Umbilical cord (tissue), 2 donors: ENCODE results near the gene MID1IP1. TPM values are rescaled to one million over a fixed set of nuclear protein-coding genes. Genes with fewer than 3 reads are reported as not detected.
A peak's percentile ranks its signal among the peaks of the same experiment; 100 is the strongest.

ENCODE experiments used
- DNase-seq: peaks from one replicate; pipeline ENCODE4 v3.0.0-alpha.2; 2015; ENCODE audit warnings: low spot score
- total RNA-seq: library from RNA; depleted of rRNA; stranded (reverse); fragments of >200 nt; gene quantifications from one replicate; pipeline ENCODE4 v1.2.3, GENCODE V29; 2014; ENCODE audit warnings: low replicate concordance; ENCODE audit not compliant: insufficient read depth

MID1IP1 gene
- total RNA-seq, 1 donor from 2014 or later: 76.6 TPM

GRCh38 chrX:38811515-38812243, 10.4 kb downstream of the MID1IP1 start:
- no peak for DNase-seq

DNA sequence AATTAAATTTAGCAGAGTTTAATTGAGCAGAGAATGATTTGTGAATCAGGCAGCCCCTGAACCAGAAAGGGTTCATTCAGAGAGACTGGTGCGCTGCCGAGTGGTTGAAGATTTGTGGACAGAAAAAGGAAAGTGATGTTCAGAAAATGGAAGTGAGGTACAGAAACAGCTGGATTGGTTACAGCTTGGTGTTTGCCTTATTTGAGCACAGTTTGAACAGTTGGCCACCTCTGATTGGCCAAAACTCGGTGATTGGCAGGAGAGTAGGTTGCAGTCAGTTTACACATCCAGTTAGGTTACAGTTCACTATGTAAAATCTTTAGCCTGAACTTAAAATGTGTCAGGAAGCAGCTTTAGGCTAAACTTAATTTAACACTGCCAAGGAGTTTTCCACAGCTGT, 14.9 kb downstream of the MID1IP1 start:
- peak; percentile 3 for DNase-seq

- peak; percentile 49 for DNase-seq
Measured at GRCh38 chrX:38817004-38817703, 15.9 kb downstream of the MID1IP1 start.

DNA sequence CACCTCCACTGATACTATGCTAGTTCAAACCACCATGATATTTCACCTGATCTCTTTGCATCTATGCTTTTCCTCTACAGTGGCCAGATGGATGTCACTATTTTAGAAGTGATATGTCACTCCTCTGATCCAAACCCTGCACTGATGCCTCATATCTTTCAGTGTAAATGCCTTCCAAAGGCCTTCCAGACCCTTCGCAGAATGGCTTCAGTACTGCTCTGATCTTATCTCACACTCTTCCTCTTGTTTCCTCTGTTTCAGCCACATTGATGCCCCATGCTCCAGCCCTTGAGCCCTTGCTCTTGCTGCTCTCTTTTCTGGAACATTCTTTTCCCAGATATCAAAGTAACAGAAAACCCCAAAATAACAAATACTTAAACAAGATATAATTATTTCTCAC, 17.9 kb downstream of the MID1IP1 start:
- no peak for DNase-seq

GRCh38 chrX:38819709-38820108, 18.4 kb downstream of the MID1IP1 start:
- no peak for DNase-seq

DNA sequence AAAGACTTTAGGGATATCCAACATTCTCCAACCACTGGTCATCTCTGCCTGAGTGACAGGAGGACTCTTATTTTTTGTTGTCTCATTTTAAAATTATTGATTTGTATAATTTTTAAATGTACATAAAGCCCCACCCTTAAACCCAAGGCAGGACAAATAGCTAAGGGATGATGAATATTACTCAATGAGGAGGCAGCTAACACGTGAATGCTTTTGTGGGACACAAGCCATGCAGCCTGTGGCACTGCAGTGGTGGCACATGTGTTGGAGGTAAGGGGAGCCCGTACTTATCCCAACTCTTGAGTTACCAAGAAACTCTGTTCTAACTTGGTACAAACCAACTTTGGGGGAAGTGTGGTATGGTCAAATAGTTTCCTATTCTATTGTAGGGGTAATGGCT, 19.5 kb downstream of the MID1IP1 start:
- DNase-seq: no peak

DNA sequence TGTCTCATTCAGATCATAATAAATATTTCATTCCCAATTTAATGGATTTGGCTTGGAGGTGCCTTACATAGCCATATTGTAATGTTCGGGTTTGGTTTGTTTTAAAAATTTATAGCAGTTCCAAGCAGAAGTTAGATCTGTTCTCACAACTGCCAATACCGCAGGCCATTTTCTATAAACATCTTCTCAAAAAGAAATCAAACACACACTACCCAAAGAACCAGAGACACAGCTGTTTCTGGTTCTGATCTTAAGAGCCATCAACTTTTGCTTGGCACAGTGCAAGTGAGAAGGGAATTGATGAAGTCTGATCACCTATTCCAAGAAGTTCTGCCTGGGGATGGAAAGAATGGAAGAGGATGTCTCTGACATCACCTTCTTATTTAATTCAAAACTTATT, 22.9 kb downstream of the MID1IP1 start:
- DNase-seq: no peak

GRCh38 chrX:38831949-38832348, 30.7 kb downstream of the MID1IP1 start:
- DNase-seq: no peak

DNA sequence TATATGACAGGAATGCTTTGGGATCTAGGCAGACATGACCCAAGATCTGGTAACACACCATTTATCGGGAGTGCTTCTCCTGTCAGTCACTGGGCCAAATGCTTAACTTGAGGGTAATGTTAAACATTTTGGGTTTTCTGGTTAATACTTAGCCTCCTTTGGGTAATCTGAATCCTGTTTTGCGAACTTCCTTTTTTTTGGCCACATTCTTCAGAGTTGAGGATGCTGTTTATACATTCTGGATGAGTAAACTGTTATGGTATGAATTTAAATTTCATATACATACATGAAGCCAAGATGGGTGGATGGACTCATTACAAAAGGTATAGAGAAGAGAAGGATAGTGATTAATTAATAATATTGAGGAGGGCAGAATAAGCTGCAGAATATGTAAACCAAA, 36.1 kb downstream of the MID1IP1 start:
- no peak for DNase-seq

GRCh38 chrX:38839277-38839676, 38.0 kb downstream of the MID1IP1 start:
- no peak for DNase-seq

DNA sequence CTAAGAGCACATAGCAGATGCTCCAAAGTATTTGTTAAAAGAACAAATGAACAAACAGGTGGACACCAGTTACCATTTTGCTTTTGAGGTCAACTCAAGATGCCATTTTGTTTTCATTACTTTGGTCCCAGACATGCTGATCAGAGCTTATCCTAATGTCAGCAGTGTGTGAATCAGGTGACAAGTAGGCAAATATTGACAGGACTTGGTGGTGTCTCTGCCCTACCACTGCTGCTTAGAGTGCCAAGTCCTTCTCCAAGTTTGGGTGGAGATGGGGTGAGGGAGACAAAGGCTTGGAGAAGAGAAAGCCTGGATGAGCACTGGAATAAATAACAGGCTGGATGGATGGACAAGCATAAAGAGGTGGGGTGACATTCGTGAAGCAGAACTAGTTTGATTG, 38.7 kb downstream of the MID1IP1 start:
- no peak for DNase-seq

DNA sequence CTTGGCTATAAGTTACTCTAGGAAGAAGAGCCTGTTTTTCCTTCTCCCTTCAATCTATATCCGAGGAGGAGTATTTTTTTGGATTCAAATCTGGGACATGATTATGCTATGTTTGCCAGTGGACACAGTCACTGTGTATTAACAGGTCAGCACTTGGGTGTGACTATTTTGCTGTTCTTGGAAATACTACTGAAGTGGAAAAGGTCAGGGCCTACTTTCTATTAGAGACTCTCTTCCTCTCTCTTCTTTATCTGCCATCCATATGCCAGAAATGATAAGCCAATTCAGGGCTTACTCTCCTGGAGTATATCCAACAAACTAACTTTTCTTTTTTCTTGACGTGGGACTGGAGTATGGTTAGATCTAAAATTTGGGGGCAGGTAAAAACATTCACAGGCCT, 40.5 kb downstream of the MID1IP1 start:
- DNase-seq: peak; percentile 15

DNA sequence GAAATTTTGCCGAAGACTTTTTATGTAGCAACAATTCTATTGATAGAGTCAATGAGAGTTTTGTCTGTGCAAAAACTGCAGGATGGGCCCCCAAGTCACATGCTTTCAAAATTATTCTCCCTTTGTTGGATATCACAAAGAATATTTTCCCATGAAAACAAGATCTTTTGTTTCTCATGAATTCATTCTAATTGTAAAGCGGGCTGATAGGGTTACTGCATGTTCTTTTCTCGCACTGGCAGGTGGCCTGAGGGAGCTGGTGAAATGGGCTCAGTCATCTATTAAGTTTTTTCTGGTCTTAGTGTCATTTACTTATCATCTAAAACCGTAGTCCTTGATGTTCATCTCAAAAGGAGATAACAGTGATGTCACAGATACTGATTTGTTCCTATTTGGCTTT, 44.2 kb downstream of the MID1IP1 start:
- DNase-seq: no peak

- DNase-seq: peak; percentile 62
Measured at GRCh38 chrX:38847206-38847902, 46.1 kb downstream of the MID1IP1 start.

GRCh38 chrX:38847903-38848230, 46.6 kb downstream of the MID1IP1 start:
- DNase-seq: no peak

DNA sequence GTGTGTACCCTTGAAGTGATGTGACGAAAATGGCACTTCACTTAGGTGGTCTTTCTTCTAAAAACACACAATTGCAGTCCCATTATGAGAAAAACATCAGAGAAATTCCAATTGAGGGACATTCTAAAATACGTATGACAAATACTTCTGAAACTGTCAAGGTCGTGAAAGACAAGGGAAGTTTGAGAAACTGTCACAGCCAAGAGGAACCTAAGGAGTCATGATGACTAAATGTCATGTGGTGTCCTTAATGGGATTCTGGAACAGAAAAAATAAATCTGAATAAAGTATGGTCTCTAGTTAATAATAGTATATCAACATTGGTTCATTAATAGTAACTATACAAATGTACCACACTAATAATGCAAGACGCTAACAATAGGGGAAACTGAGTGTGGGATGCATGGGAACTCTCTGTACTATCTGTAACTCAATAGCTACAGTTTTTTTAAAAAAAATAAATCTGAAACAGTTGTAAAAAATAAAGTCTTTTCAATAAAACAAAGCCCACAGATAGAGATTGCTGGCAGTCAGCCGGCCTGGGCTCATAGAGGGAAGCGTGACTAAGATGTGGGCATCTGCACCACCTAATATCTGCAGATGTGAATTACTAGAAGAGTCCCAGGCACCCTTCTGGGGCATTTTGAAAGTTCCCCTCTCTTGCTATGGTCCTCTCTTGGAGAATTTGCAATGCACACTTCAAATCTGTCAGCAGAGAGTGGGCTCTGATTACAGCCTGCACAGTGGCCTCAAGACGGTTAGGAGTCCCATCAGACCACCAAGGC, 47.6 kb downstream of the MID1IP1 start:
- peak; percentile 9 for DNase-seq

- DNase-seq: no peak
Measured at GRCh38 chrX:38850807-38851544, 49.7 kb downstream of the MID1IP1 start.

DNA sequence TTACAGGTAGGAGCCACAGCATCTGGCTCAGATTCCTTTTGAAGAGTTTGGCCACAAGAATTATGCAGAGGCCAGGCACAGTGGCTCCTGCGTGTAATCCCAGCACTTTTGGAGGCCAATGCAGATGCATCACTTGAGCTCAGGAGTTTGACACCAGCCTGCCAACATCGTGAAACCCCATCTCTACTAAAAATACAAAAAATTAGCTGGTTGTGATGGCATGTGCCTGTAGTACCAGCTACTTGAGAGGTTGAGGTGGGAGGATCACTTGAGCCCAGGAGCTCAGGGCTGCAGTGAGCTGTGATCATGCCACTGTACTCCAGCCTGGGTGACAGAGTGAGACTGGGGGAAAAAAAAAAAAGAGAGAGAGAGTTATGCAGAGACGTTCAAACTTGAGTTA, 53.0 kb downstream of the MID1IP1 start:
- DNase-seq: no peak
